Measurements from ENCODE around the gene ZNF839.

ZNF839 gene

DNA sequence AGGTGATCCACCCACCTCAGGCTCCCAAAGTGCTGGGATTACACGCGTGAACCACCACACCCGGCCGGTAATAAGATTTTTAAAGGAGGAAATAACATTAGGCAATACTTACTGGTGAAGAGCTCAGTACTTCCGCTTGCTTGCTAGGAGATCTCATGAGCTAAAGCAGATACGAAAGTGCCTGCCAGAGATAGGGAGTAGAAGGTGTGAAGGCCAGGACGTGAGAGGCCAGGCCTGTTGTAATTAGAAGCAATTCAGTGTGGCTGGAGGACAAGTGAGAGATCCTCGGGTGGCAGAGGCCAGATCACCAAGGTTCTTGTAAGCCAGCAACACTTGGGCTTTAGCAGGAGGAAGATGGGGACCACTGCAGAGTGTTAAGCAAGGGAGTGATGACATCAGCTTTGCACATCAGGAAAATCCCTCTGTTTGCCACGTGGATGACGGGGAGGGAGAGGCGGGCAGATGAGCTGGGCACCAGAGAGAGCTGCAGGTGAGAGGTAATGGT is 50.8 kb downstream of the ZNF839 start (continued):
- TF ChIP-seq, protein P1, sequence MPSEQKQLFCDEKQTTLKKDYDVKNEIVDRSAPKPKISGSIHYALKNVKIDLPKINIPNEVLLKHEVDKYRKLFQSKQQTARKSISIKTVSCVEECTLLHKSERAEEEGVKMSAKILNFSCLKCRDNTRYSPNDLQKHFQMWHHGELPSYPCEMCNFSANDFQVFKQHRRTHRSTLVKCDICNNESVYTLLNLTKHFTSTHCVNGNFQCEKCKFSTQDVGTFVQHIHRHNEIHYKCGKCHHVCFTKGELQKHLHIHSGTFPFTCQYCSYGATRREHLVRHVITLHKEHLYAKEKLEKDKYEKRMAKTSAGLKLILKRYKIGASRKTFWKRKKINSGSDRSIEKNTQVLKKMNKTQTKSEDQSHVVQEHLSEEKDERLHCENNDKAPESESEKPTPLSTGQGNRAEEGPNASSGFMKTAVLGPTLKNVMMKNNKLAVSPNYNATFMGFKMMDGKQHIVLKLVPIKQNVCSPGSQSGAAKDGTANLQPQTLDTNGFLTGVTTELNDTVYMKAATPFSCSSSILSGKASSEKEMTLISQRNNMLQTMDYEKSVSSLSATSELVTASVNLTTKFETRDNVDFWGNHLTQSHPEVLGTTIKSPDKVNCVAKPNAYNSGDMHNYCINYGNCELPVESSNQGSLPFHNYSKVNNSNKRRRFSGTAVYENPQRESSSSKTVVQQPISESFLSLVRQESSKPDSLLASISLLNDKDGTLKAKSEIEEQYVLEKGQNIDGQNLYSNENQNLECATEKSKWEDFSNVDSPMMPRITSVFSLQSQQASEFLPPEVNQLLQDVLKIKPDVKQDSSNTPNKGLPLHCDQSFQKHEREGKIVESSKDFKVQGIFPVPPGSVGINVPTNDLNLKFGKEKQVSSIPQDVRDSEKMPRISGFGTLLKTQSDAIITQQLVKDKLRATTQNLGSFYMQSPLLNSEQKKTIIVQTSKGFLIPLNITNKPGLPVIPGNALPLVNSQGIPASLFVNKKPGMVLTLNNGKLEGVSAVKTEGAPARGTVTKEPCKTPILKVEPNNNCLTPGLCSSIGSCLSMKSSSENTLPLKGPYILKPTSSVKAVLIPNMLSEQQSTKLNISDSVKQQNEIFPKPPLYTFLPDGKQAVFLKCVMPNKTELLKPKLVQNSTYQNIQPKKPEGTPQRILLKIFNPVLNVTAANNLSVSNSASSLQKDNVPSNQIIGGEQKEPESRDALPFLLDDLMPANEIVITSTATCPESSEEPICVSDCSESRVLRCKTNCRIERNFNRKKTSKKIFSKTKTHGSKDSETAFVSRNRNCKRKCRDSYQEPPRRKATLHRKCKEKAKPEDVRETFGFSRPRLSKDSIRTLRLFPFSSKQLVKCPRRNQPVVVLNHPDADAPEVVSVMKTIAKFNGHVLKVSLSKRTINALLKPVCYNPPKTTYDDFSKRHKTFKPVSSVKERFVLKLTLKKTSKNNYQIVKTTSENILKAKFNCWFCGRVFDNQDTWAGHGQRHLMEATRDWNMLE (tag by site-specific recombination; conservative IDR thresholded peaks at IDR 0.05; ENCODE audit: low read depth): no peak
- TF ChIP-seq ZFP69B (tag by site-specific recombination; IDR thresholded peaks at IDR 0.05) (peak; percentile 56; the same call in 1 of the 2 replicates), ZNF140 (tag by site-specific recombination; IDR thresholded peaks at IDR 0.05) (no peak), ZNF10 (tag by site-specific recombination; IDR thresholded peaks at IDR 0.05) (no peak), ZNF404 (tag by site-specific recombination; IDR thresholded peaks at IDR 0.05) (no peak), YY1 (tag by site-specific recombination; IDR thresholded peaks at IDR 0.05) (no peak), ZNF629 (tag by site-specific recombination; IDR thresholded peaks at IDR 0.05) (0 out of 2 replicates have a peak, but pooled peaks have one; percentile 31), ZNF548 (tag by site-specific recombination; IDR thresholded peaks at IDR 0.05) (no peak), ZNF48 (tag by site-specific recombination; IDR thresholded peaks at IDR 0.05) (no peak), ZNF423 (tag by site-specific recombination; IDR thresholded peaks at IDR 0.05) (no peak)
- TF ChIP-seq, protein P2, sequence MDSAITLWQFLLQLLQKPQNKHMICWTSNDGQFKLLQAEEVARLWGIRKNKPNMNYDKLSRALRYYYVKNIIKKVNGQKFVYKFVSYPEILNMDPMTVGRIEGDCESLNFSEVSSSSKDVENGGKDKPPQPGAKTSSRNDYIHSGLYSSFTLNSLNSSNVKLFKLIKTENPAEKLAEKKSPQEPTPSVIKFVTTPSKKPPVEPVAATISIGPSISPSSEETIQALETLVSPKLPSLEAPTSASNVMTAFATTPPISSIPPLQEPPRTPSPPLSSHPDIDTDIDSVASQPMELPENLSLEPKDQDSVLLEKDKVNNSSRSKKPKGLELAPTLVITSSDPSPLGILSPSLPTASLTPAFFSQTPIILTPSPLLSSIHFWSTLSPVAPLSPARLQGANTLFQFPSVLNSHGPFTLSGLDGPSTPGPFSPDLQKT (IDR thresholded peaks at IDR 0.05; ENCODE audit: borderline replicate concordance, low read depth, low read length): no peak

DNA sequence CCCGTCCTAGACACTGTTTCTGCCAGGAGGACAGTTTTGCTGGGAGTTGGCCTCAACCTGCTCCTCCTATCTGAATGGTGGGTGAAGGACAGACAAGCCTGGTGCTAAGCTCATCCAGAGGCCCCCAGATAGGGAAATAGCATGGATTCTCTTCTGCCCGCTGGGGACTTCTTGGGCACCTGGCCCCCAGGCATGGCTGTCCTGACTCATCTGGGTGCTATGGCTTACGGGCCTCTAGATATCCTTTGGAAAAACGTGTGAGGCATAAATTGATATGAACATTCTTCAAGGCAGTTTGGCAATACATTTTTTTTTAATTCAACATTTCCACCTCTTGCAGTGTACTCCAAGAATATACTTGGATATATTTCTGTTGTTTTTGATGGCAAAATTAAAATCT is 51.8 kb downstream of the ZNF839 start:
- H3K4me1 ChIP-seq (ENCODE audit: control insufficient read depth, insufficient read depth, low read length): no peaks in the 10 kb centered on the region
- ChIA-PET POLR2A (no interaction called here), CTCF (no interaction called here)
- no peak overlapping the region for H3K4me3 ChIP-seq (ENCODE audit: low read depth, low read length)
- peaks cover 0 to under 1% of the 10 kb centered on the region in 2 experiments; a peak in 2 of 3 replicates for H3K36me3 ChIP-seq (ENCODE audit: control insufficient read depth in 2 of 2, insufficient read depth in 1 of 2, low read length in 2 of 2)
- H3K27ac ChIP-seq (ENCODE audit: extremely low read depth, low read depth, low read length): no peak overlapping the region
- TF ChIP-seq ZNF433 (tag by site-specific recombination; IDR thresholded peaks at IDR 0.05; ENCODE audit: low read depth) (no peak), ZNF366 (tag by site-specific recombination; conservative IDR thresholded peaks at IDR 0.05) (no peak), ZSCAN30 (tag by site-specific recombination; IDR thresholded peaks at IDR 0.05) (no peak), ZNF776 (tag by site-specific recombination; IDR thresholded peaks at IDR 0.05; ENCODE audit: borderline replicate concordance) (no peak), SP2 (tag by site-specific recombination; IDR thresholded peaks at IDR 0.05) (no peak), ZNF501 (tag by site-specific recombination; IDR thresholded peaks at IDR 0.05) (no peak), SALL2 (tag by site-specific recombination; IDR thresholded peaks at IDR 0.05; ENCODE audit: borderline replicate concordance) (no peak), TCF7L2 (IDR thresholded peaks at IDR 0.05; ENCODE audit: borderline replicate concordance, low read depth, low read length) (no peak), ZNF157 (tag by site-specific recombination; IDR thresholded peaks at IDR 0.05) (no peak), ZNF426 (tag by site-specific recombination; IDR thresholded peaks at IDR 0.05) (no peak)
- TF ChIP-seq, protein P3, sequence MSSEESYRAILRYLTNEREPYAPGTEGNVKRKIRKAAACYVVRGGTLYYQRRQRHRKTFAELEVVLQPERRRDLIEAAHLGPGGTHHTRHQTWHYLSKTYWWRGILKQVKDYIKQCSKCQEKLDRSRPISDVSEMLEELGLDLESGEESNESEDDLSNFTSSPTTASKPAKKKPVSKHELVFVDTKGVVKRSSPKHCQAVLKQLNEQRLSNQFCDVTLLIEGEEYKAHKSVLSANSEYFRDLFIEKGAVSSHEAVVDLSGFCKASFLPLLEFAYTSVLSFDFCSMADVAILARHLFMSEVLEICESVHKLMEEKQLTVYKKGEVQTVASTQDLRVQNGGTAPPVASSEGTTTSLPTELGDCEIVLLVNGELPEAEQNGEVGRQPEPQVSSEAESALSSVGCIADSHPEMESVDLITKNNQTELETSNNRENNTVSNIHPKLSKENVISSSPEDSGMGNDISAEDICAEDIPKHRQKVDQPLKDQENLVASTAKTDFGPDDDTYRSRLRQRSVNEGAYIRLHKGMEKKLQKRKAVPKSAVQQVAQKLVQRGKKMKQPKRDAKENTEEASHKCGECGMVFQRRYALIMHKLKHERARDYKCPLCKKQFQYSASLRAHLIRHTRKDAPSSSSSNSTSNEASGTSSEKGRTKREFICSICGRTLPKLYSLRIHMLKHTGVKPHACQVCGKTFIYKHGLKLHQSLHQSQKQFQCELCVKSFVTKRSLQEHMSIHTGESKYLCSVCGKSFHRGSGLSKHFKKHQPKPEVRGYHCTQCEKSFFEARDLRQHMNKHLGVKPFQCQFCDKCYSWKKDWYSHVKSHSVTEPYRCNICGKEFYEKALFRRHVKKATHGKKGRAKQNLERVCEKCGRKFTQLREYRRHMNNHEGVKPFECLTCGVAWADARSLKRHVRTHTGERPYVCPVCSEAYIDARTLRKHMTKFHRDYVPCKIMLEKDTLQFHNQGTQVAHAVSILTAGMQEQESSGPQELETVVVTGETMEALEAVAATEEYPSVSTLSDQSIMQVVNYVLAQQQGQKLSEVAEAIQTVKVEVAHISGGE (tag by site-specific recombination; conservative IDR thresholded peaks at IDR 0.05; ENCODE audit: low read depth): no peak
- TF ChIP-seq, protein P2 (IDR thresholded peaks at IDR 0.05; ENCODE audit: borderline replicate concordance, low read depth, low read length): no peak
- H3K9me3 ChIP-seq (ENCODE audit: control insufficient read depth, insufficient read depth, low read depth, low read length): no peaks in the 10 kb centered on the region
